Lower leg skin (tissue), 4 donors: ENCODE measurements around the gene MRPL17. TPM values are rescaled to one million over a fixed set of nuclear protein-coding genes. Genes with fewer than 3 reads are reported as not detected.

ENCODE experiments used
- DNase-seq, 2 donors: peaks; one replicate each; pipeline ENCODE4 v3.0.0-alpha.2; 2019; ENCODE audit warnings: low spot score in 2 of 2
- H3K4me3 ChIP-seq: fragments of 200-600 bp; sonication (generic); 2 replicates; pipeline ENCODE4 v1.5.1; 2017; ENCODE audit warnings: mild to moderate bottlenecking, low read depth; ENCODE audit not compliant: poor library complexity, severe bottlenecking
- POLR2A ChIP-seq, 2 donors: fragments of 450-650 bp; IDR thresholded peaks; one replicate each; pipeline ENCODE4 v1.6.1; 2016 to 2017; ENCODE audit warnings: antibody characterized with exemption in 2 of 2, mild to moderate bottlenecking in 1 of 2, moderate library complexity in 1 of 2
- WGBS, 2 donors: methylation state at CpG; one replicate each; pipeline ENCODE4 v1.1.5; 2018; 5-methylcytosine and 5-hydroxymethylcytosine counted together
- intact Hi-C: fragments of 100-400 bp; cut with DNase I; formaldehyde crosslinking; loops from one replicate; pipeline ENCODE4 v1.15.0; 2023; ENCODE audit warnings: low total_unique reads
- total RNA-seq, 4 donors: library from RNA; depleted of rRNA; stranded (reverse); fragments of >200 nt; gene quantifications; one replicate each; pipeline ENCODE4 v1.1.0, GENCODE V29; 2016
- TF ChIP-seq, protein P1 (sequence below), 3 donors: fragments of 450-650 bp; IDR thresholded peaks; one replicate each; pipeline ENCODE4 v1.5.1; 2016; ENCODE audit warnings: antibody characterized with exemption in 3 of 3, mild to moderate bottlenecking in 3 of 3, moderate library complexity in 2 of 3

The MRPL17 gene
- total RNA-seq, 4 donors from 2014 or later, result 16.8 to 115 (median 30.5) TPM

- no peak for DNase-seq
- H3K4me3 ChIP-seq, result no peak overlapping the region
- WGBS, 2 donors, result 17 to 31% methylated on average over 3 of the region's 3 CpGs
- intact Hi-C loops, result no loop called here
- TF ChIP-seq, protein P1, sequence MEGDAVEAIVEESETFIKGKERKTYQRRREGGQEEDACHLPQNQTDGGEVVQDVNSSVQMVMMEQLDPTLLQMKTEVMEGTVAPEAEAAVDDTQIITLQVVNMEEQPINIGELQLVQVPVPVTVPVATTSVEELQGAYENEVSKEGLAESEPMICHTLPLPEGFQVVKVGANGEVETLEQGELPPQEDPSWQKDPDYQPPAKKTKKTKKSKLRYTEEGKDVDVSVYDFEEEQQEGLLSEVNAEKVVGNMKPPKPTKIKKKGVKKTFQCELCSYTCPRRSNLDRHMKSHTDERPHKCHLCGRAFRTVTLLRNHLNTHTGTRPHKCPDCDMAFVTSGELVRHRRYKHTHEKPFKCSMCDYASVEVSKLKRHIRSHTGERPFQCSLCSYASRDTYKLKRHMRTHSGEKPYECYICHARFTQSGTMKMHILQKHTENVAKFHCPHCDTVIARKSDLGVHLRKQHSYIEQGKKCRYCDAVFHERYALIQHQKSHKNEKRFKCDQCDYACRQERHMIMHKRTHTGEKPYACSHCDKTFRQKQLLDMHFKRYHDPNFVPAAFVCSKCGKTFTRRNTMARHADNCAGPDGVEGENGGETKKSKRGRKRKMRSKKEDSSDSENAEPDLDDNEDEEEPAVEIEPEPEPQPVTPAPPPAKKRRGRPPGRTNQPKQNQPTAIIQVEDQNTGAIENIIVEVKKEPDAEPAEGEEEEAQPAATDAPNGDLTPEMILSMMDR (IDR thresholded peaks at IDR 0.05), result no peak
- no peak for TF ChIP-seq POLR2A (IDR thresholded peaks at IDR 0.05)
Observed at GRCh38 chr11:6637871-6638270, 45.3 kb downstream of the MRPL17 start.

DNA sequence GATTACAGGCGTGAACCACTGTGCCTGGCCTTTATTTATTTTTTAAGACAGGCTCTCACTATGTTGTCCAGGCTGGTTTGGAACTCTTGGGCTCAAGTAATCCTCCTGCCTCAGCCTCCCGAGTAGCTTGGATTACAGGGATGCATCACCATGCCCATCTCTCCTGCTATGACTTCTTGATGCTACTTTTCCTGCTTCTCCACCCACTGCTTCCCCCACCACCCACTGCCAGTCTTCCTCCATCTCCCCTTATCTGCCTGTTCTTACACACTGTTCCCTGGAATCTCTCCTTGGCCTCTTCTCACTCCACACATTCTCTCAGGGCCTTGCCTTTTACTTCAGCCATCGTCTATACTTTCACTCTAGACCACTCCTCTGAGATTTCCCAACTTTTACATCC lies 46.7 kb downstream of the MRPL17 start:
- intact Hi-C loops, result no loop called here
- no peak for DNase-seq
- WGBS, 2 donors, result 89% methylated on average over 3 of the region's 3 CpGs
- H3K4me3 ChIP-seq, result no peak overlapping the region
- TF ChIP-seq, protein P1 (IDR thresholded peaks at IDR 0.05), result no peak
- no peak for TF ChIP-seq POLR2A (IDR thresholded peaks at IDR 0.05)

DNA sequence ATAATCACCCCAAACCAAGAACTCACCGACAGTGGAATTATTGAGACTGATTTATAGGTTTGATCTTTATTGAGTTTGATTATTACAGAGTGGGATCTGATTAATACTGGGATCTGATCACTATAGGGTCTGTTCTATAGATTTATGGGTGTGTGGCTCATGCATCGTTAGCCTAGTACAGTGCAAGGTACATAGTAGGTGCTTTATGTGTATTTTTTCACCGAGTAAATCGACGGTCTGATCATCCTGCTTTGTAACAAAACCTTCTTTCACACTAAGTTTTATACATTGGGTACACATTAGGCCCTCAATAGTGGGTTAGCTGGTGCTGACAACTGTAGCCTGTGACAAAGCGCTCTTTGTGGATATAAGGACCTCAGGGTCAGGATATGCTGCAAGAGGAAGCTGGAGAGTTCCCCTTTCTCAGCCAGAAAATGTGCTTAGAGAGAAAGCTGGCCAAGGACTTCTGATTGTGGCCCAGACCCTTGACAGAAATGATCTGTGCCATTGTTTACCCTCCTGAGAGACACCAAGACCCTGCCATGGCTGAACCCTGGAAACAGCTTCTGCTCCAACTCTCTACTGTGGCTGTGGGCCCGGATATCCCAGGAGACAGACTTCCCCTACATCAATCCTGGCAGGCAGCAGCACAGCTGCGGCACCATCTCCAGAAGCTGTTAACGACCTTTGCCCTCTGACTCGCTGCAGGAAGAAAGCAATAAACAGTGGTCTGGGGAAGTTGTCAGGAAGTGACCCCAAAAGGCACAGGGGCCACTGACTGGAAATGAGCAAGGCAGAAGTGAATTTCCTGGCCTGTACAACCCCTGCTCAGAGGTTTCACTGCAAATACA lies 47.8 kb downstream of the MRPL17 start:
- intact Hi-C loops, result no loop called here
- DNase-seq, result peak in 1 of 2 donors; percentile 81
- 47 to 48% methylated on average over 10 of the region's 10 CpGs for WGBS, 2 donors

DNA sequence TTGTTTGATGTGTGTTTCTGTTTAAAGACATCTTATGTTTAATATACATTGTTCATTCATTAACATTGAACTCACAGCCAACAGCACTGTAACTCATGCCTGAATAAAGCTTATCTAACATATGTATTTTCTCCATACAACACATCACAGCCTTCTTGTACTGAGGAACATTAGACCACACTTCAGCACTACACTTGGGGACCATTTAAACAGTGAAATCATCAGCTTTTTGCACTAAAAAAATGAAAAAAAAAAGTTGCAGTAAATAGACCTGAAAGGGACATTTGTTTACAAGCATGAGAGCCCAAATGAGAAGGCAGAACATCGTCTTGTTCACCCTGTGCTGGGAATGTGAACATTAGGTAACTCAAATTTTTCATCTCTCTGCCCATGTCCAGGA lies 48.6 kb downstream of the MRPL17 start:
- DNase-seq, result no peak
- TF ChIP-seq POLR2A (IDR thresholded peaks at IDR 0.05), result no peak
- H3K4me3 ChIP-seq, result no peak overlapping the region
- 67 to 76% methylated on average over 1 of the region's 1 CpG for WGBS, 2 donors
- intact Hi-C loops, result no loop called here

More for the DNA sequence above, 47.8 kb downstream of the MRPL17 start:
- no peak overlapping the region for H3K4me3 ChIP-seq
- TF ChIP-seq, protein P1 (IDR thresholded peaks at IDR 0.05), result no peak

DNA sequence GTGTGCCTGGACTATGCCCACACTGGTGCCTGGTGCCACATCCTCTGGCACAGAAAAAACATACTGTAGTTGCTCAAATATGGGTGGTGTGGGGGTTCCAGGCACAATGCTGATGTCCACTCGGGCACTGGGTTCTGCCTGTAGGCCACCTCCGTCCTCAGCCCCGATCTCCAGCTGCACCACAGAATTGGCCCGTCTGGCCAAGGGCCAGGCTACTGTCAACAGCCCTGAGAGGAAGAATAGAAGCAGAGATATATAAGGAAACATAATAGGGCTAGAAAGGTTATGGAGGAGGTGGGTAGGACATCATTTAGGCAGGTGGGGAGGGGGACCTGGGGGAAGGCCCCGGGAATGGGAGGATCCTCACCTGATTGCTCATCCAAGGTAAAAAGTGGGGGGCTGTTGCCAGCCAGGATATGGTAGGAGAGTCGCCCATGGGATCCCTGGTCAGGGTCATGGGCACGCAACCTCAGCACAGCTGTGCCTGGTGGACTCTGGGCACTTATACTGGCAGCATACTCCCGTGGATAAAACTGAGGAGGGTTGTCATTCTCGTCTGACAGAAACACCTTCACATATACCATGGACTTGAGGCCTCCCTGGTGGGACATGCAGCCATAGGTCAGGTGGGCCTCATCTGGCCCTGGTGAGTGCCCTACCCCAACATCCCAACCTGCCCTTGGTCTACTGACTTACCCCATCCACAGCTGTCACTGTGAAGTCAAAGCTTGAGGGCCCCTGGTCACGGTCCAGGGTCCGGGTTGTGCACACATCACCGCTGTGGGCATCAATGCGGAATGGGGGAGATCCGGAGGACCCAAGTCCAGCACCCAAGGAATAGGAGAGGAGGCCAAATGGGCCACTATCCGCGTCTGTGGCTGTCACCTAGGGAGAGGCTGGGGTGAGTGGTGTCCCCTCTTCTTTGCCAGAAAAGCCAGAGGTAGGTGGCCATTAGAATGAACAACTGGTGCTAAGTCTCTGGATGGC lies 49.4 kb downstream of the MRPL17 start:
- H3K4me3 ChIP-seq, result no peak overlapping the region
- peak in 1 of 2 donors; percentile 67 for DNase-seq
- 91 to 94% methylated on average over 15 to 16 of the region's 16 CpGs for WGBS, 2 donors
- intact Hi-C loops, result no loop called here
- TF ChIP-seq POLR2A (IDR thresholded peaks at IDR 0.05), result no peak
- TF ChIP-seq, protein P1 (IDR thresholded peaks at IDR 0.05), result no peak
